Activated CD4-positive, alpha-beta T cell treated with anti-CD3 and anti-CD28 coated beads for 48 hours (primary cell): ENCODE results near the gene MRGPRF.

Experiments
- DNase-seq: peaks from one replicate; pipeline ENCODE4 v3.0.0-alpha.2; 2020

The MRGPRF gene

GRCh38 chr11:69018924-69019323, 5.9 kb upstream of the MRGPRF start:
- no peak for DNase-seq

DNA sequence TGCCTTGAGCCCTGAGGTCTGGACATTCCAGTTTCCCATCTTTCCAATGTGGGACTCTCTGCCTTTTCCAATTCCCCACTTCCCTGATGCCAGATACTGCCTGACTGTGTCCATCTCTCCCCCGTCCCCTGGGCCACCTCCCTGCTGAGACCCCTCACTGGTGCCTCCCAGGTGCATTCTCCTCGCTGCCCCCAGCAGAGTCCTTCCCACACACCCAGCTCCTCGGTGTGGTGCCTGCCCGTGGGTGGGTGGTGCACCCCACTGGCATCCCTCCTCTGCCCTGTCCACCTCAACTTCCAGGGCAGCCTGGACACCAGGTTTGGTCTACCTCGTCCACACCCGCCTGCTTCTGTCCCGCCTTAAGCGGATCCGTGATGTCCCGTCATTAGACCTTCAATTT, 4.9 kb upstream of the MRGPRF start:
- no peak for DNase-seq

GRCh38 chr11:69014898-69015549, 2.0 kb upstream of the MRGPRF start:
- DNase-seq, result no peak

GRCh38 chr11:69014084-69014851, 1.2 kb upstream of the MRGPRF start:
- no peak for DNase-seq

- no peak for DNase-seq
Observed at GRCh38 chr11:69012092-69013008, 696 bp downstream of the MRGPRF start.

GRCh38 chr11:69011624-69012091, 1.4 kb downstream of the MRGPRF start:
- DNase-seq, result no peak

DNA sequence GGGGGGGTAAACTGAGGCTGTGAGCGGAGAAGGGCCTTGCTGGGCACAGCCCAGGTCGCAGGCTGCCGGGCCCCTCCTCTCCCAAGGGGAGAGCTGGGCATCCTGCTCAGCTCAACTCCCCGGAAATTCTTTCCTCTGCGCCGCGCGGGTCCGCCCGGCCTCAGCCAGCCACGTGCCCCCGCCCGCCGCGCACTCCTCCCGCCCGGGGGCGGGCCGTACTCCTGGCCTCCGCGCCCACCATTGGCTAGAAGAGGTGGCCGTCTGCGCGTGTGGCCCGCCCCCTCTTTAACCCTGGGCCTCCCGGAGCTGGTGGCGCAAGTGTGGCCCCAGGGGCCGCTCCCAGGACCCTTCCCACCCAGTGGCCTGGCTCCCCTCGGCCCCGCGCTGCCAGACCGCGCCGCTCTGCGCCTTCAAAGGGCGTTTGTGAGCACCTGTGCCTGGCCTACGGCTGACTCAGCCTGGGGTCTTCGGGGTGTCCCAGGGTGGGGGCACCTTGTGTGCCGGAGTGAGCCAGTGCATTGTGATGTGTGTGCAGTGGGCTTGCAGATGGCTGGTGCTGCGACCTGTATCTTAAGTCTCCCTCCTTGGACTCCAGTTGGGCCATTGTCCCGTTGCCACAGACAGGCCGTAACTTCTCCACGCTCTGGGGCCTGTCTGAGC, 2.0 kb downstream of the MRGPRF start:
- peak; percentile 58 for DNase-seq

- no peak for DNase-seq
Observed at GRCh38 chr11:69010361-69010891, 2.6 kb downstream of the MRGPRF start.

DNA sequence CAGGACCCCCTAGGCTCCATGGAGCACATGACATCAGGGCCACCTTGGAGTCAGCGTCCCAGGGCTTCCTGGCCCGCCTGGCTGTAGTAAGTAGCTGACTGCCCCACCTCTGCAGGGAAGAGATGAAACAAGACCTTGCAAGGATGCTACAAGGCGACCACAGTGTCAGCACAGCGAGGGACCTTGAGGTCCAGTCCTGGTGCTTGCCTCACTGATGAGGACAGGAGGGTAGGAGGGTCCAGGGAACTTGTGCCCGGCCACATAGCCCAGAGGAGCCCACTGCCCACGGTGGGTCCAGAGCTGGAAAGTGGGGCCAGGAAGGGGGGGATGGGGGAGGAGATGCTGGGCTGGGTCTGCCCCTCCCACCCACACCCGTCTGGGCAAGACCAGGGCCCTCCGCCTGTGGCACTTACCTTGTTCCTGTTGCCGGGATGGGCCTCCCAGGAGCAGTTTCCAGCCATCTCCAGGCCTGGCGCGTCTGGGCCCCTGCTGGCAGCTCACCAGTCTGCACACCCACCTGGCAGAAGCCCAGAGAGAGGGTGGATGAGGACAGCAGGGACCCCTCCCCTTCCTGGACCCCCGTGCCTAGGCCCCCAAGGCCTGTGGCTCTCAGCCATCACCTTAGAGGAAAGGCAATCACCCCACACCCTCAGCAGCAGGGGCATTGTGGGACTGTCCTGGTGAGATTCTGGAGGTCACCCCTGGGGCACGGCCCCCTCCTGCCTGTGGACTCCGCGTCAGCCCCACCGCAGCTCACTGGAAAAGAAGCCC, 3.4 kb downstream of the MRGPRF start:
- DNase-seq, result no peak

DNA sequence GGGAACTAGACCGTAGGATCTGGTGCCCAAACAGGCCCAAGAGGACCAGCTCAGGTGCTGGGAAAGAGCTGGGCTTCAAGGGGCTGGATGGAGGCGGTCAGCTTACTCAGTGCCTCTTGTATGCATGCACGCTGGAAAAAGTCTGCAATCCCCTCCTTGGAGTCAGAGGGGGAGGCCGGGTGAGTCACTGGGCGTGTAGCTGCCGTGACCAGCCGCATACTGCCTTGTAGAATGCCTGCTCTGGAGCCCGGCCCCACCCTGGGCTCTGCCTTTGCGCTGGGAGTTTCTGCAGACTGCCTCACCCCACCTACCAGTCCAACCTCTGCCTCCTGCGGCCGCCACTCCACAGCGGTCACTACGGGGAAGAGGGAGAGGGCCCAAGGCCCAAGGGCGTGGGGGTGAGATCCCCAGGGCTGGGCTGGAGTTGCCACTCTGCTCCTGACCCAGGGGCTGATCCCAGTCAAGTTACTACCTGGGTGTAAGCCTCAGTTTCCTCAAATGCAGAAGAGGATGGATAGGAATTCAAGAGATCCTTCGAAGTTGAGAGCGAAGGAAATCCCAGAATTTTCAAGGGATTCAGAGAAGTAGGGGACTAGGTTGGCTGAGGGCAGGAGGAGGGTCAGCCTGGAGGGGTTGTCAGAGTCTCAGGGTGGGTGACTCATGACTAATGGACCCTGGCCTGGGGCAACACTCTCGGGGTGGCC, 4.2 kb downstream of the MRGPRF start:
- DNase-seq, result no peak

GRCh38 chr11:69007975-69008381, 5.1 kb downstream of the MRGPRF start:
- DNase-seq, result no peak

GRCh38 chr11:69006816-69007215, 6.2 kb downstream of the MRGPRF start:
- DNase-seq, result no peak

DNA sequence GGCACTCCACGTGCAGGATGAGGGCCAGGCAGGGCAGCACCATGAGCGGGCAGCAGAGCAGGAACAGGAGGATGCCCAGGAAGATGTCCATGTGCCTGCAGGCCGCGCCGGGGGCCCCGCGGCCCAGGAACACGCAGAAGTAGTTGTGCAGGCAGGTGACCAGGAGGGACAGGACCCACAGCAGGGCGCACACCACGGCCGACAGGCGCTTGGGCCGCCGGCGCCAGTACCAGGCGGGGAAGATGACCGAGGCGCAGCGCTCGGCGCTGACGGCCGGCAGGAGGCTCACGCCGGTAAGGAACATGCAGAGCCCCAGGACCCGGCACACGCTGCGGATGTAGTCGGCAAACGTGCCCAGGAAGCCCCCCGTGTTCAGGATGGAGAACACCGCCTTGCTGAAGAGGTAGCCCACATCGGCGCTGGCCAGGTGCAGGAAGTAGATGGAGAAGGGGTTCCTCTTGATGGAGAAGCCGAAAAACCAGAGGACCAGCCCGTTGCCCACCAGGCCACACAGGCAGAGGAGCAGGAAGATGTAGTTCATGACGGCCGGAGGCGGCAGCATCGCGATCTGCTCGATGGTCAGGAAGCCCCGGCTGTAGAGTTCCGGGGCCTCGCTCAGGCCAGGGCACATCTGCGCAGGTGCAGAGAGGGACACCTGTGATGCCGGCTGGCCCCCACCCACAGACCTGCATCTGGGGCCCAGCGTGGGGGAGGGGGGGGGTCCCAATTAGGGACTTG, 7.2 kb downstream of the MRGPRF start:
- no peak for DNase-seq

DNA sequence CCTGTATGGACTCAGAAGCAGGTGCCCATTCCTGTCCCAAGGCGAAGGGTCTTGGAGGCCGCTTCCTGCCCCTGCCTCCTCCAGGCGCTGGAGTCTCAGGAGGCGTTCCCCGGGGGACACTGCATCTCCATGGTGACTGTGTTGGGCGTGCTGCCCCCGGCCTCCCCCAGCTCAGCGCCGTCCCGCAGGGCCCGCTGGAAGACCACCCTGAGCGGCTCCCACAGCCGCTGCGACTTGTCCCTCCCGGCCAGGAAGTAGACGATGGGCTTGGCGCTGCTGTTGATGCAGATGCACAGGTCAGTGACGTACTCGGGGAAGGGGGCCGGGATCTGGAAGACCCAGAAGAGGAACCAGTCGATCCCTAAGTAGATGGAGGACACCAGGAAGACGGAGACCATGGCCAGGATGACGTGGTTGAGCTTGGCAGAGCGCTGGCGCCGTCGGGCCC, 7.8 kb downstream of the MRGPRF start:
- no peak for DNase-seq

DNA sequence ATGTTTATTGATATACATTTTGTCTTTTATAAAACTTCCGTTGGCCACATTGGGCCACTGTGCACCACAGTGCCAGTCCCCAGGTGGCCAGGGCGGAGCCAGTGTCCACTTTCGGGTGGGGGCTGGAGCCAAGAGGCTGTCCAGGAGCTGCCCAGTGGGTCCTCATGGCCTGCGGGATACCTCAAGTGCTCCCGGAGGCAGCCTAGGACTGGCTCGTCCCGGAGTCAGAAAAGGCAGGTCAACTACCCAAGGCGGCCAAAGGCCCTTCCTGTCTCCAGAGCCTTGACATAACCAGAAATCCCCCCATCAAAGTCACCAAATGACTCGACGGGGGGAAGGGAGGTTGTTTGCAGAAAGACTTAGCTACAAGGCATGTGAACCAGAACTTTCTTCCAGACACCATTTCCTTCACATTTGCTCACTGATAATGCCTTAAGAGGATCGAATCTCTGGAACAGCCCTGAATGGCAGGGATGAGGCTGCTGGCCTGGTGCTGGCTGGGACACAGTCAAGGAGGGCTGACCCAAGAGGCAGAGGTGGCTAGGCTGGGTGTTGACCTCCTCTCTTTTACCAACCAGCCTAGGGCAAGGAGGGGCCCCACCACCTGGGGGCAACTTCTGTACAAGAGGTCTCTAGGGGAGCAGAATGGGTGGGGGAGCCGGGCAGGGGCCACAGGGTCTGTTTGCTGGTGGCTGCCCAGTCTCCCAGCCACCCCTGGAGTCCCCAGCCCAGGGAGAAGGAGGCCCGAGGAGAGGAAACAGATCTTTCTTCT, 8.4 kb downstream of the MRGPRF start:
- no peak for DNase-seq

DNA sequence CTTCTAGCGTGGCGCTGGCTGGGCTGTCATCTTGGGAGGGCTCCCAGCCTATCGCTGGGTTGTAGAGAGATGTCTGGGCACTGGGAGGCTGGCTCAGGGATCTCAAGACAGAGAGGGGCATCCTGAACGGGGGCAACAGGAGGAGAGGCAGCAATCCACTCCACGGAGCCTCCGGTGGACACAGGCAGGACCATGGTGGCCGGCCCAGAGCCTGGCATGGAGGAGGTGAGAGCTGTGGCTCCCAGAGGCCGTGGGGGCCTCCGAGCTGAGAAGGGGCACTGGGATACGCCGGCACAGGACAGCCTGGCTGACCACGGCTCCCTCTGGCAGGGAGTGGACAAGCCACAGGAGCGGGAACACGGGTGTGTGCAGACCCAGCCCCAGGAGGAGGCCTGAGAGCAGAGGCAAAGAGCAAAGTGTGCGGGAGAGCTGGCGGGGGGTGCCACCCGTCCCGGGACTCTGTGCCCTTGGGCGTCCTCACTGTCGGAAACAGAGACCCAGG, 9.1 kb downstream of the MRGPRF start:
- DNase-seq, result no peak

DNA sequence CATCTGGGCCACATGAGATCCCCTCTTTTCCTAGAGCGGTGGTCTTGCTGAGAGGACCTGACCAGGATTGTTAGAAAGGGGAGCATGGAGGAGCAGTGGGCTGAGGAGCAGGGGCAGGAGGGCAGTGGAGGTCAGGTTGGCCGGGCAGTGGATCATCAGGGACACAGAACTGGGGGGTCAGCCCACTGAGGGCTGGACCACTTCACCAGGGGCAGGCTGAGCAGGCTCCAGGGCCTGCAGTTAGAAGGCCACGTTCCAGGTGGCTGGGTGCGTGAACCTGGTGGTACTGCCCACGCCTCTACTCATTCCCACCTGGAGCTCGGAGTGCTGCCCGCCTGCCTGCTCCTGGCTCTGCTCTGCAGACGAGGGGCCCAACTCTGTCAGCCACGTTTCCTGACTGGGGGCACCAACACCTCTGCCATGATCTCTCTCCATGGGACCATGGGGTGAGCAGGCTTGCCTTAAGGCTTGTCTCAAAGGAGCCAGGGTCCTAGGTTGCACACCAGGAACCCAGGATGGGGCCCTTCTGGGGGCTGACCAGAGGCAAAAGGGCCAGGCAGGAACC, 9.7 kb downstream of the MRGPRF start:
- DNase-seq, result no peak

GRCh38 chr11:69002570-69003231, 10.3 kb downstream of the MRGPRF start:
- DNase-seq, result no peak
